ENCODE results near the gene SPANXD.

Gene SPANXD

GRCh38 chrX:141673946-141674345, 24.6 kb downstream of the SPANXD start:
- no peak overlapping the region for H3K4me3 ChIP-seq (ENCODE audit: low read depth, low read length)
- DNase-seq (ENCODE audit: low read depth): no peak
- TF ChIP-seq, protein P1, sequence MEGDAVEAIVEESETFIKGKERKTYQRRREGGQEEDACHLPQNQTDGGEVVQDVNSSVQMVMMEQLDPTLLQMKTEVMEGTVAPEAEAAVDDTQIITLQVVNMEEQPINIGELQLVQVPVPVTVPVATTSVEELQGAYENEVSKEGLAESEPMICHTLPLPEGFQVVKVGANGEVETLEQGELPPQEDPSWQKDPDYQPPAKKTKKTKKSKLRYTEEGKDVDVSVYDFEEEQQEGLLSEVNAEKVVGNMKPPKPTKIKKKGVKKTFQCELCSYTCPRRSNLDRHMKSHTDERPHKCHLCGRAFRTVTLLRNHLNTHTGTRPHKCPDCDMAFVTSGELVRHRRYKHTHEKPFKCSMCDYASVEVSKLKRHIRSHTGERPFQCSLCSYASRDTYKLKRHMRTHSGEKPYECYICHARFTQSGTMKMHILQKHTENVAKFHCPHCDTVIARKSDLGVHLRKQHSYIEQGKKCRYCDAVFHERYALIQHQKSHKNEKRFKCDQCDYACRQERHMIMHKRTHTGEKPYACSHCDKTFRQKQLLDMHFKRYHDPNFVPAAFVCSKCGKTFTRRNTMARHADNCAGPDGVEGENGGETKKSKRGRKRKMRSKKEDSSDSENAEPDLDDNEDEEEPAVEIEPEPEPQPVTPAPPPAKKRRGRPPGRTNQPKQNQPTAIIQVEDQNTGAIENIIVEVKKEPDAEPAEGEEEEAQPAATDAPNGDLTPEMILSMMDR (IDR thresholded peaks at IDR 0.05; ENCODE audit: low read depth, low read length, missing control alignments): no peak

- TF ChIP-seq, protein P1 (IDR thresholded peaks at IDR 0.05; ENCODE audit: low read depth, low read length, missing control alignments): no peak
- H3K4me3 ChIP-seq (ENCODE audit: low read depth, low read length): no peak overlapping the region
- DNase-seq (ENCODE audit: low read depth): no peak
Measured at GRCh38 chrX:141669689-141670088, 28.9 kb downstream of the SPANXD start.

DNA sequence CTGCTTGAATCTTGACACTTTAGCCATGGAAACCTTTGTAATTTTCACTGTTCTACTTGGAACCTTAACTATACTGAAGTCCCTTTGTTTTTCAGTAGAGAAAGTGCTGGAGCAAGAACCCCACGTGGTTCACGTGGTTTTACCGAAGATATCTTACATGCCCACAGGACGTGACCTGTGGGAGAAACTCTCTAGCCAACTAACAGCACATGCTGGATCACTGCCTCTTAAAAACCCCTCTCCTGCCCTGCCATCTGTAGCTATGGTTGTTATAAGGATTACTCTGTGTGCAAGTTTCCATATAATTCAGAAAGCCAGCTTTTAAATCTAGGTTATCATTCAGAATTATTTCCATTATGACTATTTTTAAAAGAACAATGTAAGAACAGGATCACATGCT, 30.2 kb downstream of the SPANXD start:
- no peak for DNase-seq (ENCODE audit: low read depth)
- TF ChIP-seq, protein P1 (IDR thresholded peaks at IDR 0.05; ENCODE audit: low read depth, low read length, missing control alignments): no peak
- H3K4me3 ChIP-seq (ENCODE audit: low read depth, low read length): no peak overlapping the region

GRCh38 chrX:141662781-141663180, 35.8 kb downstream of the SPANXD start:
- no peak for DNase-seq (ENCODE audit: low read depth)
- H3K4me3 ChIP-seq (ENCODE audit: low read depth, low read length): no peak overlapping the region
- TF ChIP-seq, protein P1 (IDR thresholded peaks at IDR 0.05; ENCODE audit: low read depth, low read length, missing control alignments): no peak

DNA sequence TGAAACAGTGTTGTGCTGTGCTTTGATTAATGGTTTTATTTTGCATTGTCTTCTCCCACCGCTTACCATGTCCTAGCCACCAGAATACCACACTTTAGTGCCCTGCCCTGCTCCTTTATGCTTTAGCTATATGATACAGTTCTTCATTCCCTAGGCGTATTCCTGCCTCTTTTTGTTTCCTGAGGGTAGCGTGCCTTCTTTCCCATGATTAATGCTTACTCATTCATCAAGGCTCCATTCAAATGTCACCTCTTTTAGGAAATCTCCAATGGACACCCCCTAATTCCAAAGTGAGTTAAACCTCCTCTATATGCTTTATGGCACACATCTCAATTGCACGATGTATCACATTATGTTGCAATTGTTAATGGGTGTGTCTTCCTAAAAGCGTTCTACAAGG, 46.3 kb downstream of the SPANXD start:
- H3K4me3 ChIP-seq (ENCODE audit: low read depth, low read length): no peak overlapping the region
- no peak for DNase-seq (ENCODE audit: low read depth)
- TF ChIP-seq, protein P1 (IDR thresholded peaks at IDR 0.05; ENCODE audit: low read depth, low read length, missing control alignments): no peak

Measured in GM12864 (cell line).